Panc1 (cell line): Measurements from ENCODE around the gene TSPAN4.

Source experiments
- POLR2AphosphoS5 ChIP-seq: IDR thresholded peaks from 2 replicates; pipeline ENCODE4 v1.6.1; 2012; ENCODE audit warnings: mild to moderate bottlenecking, low read depth, low read length, moderate library complexity
- SIN3A ChIP-seq: IDR thresholded peaks from 2 replicates; pipeline ENCODE4 v1.6.1; 2012; ENCODE audit warnings: low read depth, mild to moderate bottlenecking, low read length, moderate library complexity, borderline replicate concordance; ENCODE audit not compliant: insufficient read depth
- TCF7L2 ChIP-seq: IDR thresholded peaks from 2 replicates; pipeline ENCODE4 v1.6.1; 2011; ENCODE audit warnings: mild to moderate bottlenecking, low read depth, low read length, inconsistent platforms
- TF ChIP-seq, protein P1 (sequence below): fragments of 450-650 bp; IDR thresholded peaks from 2 replicates; pipeline ENCODE4 v1.5.1; 2017; ENCODE audit warnings: mild to moderate bottlenecking
- TF ChIP-seq, protein P2 (sequence below), 2 experiments: IDR thresholded peaks; 2 replicates each; pipeline ENCODE4 v1.6.1; 2011 to 2012; ENCODE audit warnings: low read depth in 2 of 2, control low read depth in 1 of 2, low read length in 1 of 2, mild to moderate bottlenecking in 1 of 2, moderate library complexity in 1 of 2; ENCODE audit not compliant: insufficient read depth in 1 of 2

DNA sequence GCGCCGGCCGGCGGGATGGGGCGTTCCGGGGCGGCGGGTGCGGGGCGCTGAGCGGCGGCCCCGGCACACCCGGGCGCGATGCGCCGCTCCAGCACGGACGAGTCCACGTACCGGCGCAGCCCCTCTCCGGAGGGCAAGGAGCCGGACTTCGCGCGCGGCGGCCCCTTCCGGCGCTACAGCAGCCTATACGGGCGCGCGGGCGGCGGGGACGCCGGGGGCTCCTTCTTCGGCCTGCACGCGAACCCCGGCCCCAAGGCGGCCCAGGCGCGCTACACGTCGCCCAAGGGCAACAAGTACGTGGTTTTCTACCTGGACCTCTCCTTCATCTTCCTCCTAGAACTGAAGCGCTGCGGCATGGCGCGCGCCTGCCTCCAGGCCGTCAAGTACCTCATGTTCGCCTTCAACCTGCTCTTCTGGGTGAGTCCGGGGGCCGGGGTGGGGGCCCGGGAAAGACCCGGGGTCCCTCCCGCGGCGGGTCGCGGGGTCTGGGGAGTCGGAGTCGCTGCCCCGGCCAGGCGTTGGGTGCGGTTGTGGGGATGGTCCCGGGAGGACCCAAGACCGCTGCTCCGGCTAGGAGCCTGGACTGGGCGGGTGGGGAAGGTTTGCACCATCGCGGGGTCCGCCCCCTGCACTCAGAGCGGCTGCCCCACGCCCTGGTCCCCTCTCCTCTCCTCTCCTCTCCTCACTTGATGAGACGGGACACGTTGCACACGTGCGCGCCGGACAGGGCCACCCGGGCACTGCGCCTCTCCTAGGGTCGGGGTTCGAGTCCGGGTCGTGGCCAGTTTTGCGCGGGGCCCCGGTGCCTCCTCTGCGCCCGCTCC is 7.5 kb downstream of the TSPAN4 start:
- TF ChIP-seq, protein P1, sequence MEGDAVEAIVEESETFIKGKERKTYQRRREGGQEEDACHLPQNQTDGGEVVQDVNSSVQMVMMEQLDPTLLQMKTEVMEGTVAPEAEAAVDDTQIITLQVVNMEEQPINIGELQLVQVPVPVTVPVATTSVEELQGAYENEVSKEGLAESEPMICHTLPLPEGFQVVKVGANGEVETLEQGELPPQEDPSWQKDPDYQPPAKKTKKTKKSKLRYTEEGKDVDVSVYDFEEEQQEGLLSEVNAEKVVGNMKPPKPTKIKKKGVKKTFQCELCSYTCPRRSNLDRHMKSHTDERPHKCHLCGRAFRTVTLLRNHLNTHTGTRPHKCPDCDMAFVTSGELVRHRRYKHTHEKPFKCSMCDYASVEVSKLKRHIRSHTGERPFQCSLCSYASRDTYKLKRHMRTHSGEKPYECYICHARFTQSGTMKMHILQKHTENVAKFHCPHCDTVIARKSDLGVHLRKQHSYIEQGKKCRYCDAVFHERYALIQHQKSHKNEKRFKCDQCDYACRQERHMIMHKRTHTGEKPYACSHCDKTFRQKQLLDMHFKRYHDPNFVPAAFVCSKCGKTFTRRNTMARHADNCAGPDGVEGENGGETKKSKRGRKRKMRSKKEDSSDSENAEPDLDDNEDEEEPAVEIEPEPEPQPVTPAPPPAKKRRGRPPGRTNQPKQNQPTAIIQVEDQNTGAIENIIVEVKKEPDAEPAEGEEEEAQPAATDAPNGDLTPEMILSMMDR: no peak
- TF ChIP-seq POLR2AphosphoS5 (no peak), SIN3A (no peak), TCF7L2 (no peak)
- TF ChIP-seq, protein P2, sequence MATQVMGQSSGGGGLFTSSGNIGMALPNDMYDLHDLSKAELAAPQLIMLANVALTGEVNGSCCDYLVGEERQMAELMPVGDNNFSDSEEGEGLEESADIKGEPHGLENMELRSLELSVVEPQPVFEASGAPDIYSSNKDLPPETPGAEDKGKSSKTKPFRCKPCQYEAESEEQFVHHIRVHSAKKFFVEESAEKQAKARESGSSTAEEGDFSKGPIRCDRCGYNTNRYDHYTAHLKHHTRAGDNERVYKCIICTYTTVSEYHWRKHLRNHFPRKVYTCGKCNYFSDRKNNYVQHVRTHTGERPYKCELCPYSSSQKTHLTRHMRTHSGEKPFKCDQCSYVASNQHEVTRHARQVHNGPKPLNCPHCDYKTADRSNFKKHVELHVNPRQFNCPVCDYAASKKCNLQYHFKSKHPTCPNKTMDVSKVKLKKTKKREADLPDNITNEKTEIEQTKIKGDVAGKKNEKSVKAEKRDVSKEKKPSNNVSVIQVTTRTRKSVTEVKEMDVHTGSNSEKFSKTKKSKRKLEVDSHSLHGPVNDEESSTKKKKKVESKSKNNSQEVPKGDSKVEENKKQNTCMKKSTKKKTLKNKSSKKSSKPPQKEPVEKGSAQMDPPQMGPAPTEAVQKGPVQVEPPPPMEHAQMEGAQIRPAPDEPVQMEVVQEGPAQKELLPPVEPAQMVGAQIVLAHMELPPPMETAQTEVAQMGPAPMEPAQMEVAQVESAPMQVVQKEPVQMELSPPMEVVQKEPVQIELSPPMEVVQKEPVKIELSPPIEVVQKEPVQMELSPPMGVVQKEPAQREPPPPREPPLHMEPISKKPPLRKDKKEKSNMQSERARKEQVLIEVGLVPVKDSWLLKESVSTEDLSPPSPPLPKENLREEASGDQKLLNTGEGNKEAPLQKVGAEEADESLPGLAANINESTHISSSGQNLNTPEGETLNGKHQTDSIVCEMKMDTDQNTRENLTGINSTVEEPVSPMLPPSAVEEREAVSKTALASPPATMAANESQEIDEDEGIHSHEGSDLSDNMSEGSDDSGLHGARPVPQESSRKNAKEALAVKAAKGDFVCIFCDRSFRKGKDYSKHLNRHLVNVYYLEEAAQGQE (IDR thresholded peaks at IDR 0.05; ENCODE audit: insufficient read depth in 1 of 2, low read depth in 2 of 2, low read length in 1 of 2): no peak
